Ishikawa (cell line): ENCODE data around the gene CCDC97.

Experiments used
- CEBPB ChIP-seq: IDR thresholded peaks from 2 replicates; pipeline ENCODE4 v1.6.1; 2012
- CREB1 ChIP-seq: IDR thresholded peaks from 2 replicates; pipeline ENCODE4 v1.6.1; 2012; ENCODE audit warnings: low read depth
- EGR1 ChIP-seq: IDR thresholded peaks from 2 replicates; pipeline ENCODE4 v1.6.1; 2012
- EP300 ChIP-seq: IDR thresholded peaks from 2 replicates; pipeline ENCODE4 v1.6.1; 2012; ENCODE audit warnings: borderline replicate concordance
- FOXM1 ChIP-seq: IDR thresholded peaks from 2 replicates; pipeline ENCODE4 v1.6.1; 2012; ENCODE audit warnings: low read depth, borderline replicate concordance
- MAX ChIP-seq: IDR thresholded peaks from 2 replicates; pipeline ENCODE4 v1.6.1; 2012
- NFIC ChIP-seq: IDR thresholded peaks from 2 replicates; pipeline ENCODE4 v1.6.1; 2012
- RAD21 ChIP-seq: IDR thresholded peaks from 2 replicates; pipeline ENCODE4 v1.6.1; 2012; ENCODE audit warnings: low read depth
- REST ChIP-seq: IDR thresholded peaks from 2 replicates; pipeline ENCODE4 v1.6.1; 2012; ENCODE audit warnings: low read depth, mild to moderate bottlenecking
- TAF1 ChIP-seq: IDR thresholded peaks from 2 replicates; pipeline ENCODE4 v1.6.1; 2012; ENCODE audit warnings: low read depth, mild to moderate bottlenecking
- TCF12 ChIP-seq: IDR thresholded peaks from 2 replicates; pipeline ENCODE4 v1.6.1; 2012; ENCODE audit warnings: low read depth
- TEAD4 ChIP-seq: IDR thresholded peaks from 2 replicates; pipeline ENCODE4 v1.6.1; 2012
- USF1 ChIP-seq: IDR thresholded peaks from 2 replicates; pipeline ENCODE4 v1.6.1; 2012
- YY1 ChIP-seq: IDR thresholded peaks from 2 replicates; pipeline ENCODE4 v1.6.1; 2012; ENCODE audit warnings: low read depth
- ZBTB7A ChIP-seq: IDR thresholded peaks from 2 replicates; pipeline ENCODE4 v1.6.1; 2012; ENCODE audit warnings: low read depth

The CCDC97 gene

GRCh38 chr19:41297628-41298347 lies 12.2 kb upstream of the CCDC97 start:
- TF ChIP-seq TEAD4, result no peak
- no peak for TF ChIP-seq USF1
- no peak for TF ChIP-seq CEBPB
- TF ChIP-seq EGR1, result no peak

- TF ChIP-seq TAF1 (no peak), NFIC (no peak), CEBPB (no peak), RAD21 (no peak), CREB1 (no peak), USF1 (no peak), MAX (no peak), FOXM1 (no peak), TEAD4 (no peak), EP300 (no peak), YY1 (no peak), ZBTB7A (no peak), REST (no peak), EGR1 (no peak), TCF12 (no peak)
These were observed 11.5 kb upstream of the CCDC97 start for GRCh38 chr19:41298348-41298964.

GRCh38 chr19:41299046-41299754 lies 10.8 kb upstream of the CCDC97 start:
- no peak for TF ChIP-seq TCF12

- TF ChIP-seq USF1, result no peak
- TF ChIP-seq TCF12, result no peak
- no peak for TF ChIP-seq CREB1
- no peak for TF ChIP-seq CEBPB
- TF ChIP-seq MAX, result no peak
- TF ChIP-seq REST, result no peak
- no peak for TF ChIP-seq ZBTB7A
- TF ChIP-seq RAD21, result no peak
- no peak for TF ChIP-seq YY1
- TF ChIP-seq TEAD4, result no peak
- no peak for TF ChIP-seq NFIC
- no peak for TF ChIP-seq EP300
- no peak for TF ChIP-seq EGR1
- TF ChIP-seq FOXM1, result no peak
- no peak for TF ChIP-seq TAF1
These were observed 10.2 kb upstream of the CCDC97 start for GRCh38 chr19:41299755-41300089.

GRCh38 chr19:41300555-41300954 lies 9.4 kb upstream of the CCDC97 start:
- TF ChIP-seq TCF12 (no peak), EGR1 (no peak), RAD21 (no peak), CREB1 (no peak), MAX (no peak), REST (no peak), CEBPB (no peak), FOXM1 (no peak), TEAD4 (no peak), EP300 (no peak), NFIC (no peak), USF1 (no peak), ZBTB7A (no peak), TAF1 (no peak), YY1 (no peak)
